Endothelial cell of umbilical vein (primary cell): ENCODE measurements around the gene CRELD2.

Experiments used
- CTCF ChIP-seq, 2 donors: IDR thresholded peaks; 1 replicate in 1 of 2; 2 replicates in 1 of 2; pipeline ENCODE4 v1.5.1; 2011; ENCODE audit warnings: low read length in 2 of 2, mild to moderate bottlenecking in 2 of 2, moderate library complexity in 2 of 2, control low read depth in 1 of 2, inconsistent platforms in 1 of 2, low read depth in 1 of 2; ENCODE audit not compliant: insufficient read depth in 1 of 2; ENCODE audit errors: extremely low read depth in 1 of 2
- EZH2 ChIP-seq: IDR thresholded peaks from 2 replicates; pipeline ENCODE4 v1.6.1; 2012; ENCODE audit warnings: borderline replicate concordance, low read depth, mild to moderate bottlenecking, moderate library complexity, low read length, inconsistent platforms; ENCODE audit not compliant: severe bottlenecking
- FOS ChIP-seq: IDR thresholded peaks from 2 replicates; pipeline ENCODE4 v1.6.1; 2011; ENCODE audit warnings: mild to moderate bottlenecking, low read length, moderate library complexity, borderline replicate concordance; ENCODE audit not compliant: insufficient read depth
- MYC ChIP-seq: IDR thresholded peaks from one replicate; pipeline ENCODE4 v1.6.1; 2011; ENCODE audit warnings: mild to moderate bottlenecking, low read depth, low read length
- POLR2A ChIP-seq: IDR thresholded peaks from 2 replicates; pipeline ENCODE4 v1.6.1; 2012; ENCODE audit warnings: low read depth, mild to moderate bottlenecking, control low read depth, low read length
- POLR2AphosphoS5 ChIP-seq: IDR thresholded peaks from 2 replicates; pipeline ENCODE4 v1.6.1; 2012; ENCODE audit warnings: low read depth, mild to moderate bottlenecking, control low read depth, low read length, moderate library complexity; ENCODE audit not compliant: insufficient read depth
- TF ChIP-seq, protein P1 (sequence below): IDR thresholded peaks from 2 replicates; pipeline ENCODE4 v1.6.1; 2011; ENCODE audit not compliant: insufficient read depth, insufficient read length

GRCh38 chr22:49954354-49954753 is 35.9 kb downstream of the CRELD2 start:
- TF ChIP-seq CTCF (IDR thresholded peaks at IDR 0.05; ENCODE audit: extremely low read depth in 1 of 2, insufficient read depth in 1 of 2, low read depth in 1 of 2, low read length in 2 of 2): no peak
- no peak for TF ChIP-seq POLR2A
- TF ChIP-seq POLR2AphosphoS5: no peak
- TF ChIP-seq FOS: no peak
- no peak for TF ChIP-seq EZH2
- TF ChIP-seq, protein P1, sequence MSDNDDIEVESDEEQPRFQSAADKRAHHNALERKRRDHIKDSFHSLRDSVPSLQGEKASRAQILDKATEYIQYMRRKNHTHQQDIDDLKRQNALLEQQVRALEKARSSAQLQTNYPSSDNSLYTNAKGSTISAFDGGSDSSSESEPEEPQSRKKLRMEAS: no peak
- no peak for TF ChIP-seq MYC
